ENCODE measurements around the gene NLRP5. TPM values are rescaled to one million over a fixed set of nuclear protein-coding genes. Genes with fewer than 3 reads are reported as not detected.

The NLRP5 gene
- total RNA-seq, 1 donor from 2014 or later = not detected

DNA sequence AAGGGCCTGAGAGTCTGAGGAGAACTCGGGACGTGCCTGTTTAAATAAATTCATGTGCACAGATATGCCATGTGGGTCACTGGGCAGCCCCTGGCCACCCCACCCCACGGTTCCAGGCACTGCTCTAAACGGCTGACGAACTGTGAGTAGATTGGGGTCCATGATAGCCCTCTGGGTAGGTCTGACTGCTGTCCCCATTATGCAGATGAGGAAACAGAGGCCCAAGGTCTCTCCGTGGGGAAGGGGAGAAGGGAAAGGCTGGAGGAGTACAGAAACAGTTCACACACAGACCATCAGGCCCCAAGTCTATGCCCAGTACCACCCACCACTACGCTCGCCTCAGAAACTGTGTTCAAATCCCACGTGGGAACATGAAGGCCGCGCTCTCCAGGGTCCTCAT lies 120.4 kb downstream of the NLRP5 start:
- Histone ChIP-seq H4K20me1 (ENCODE audit: insufficient read depth, low read length) (peaks cover 87% of the 10 kb centered on the region), H3K4me1 (ENCODE audit: insufficient read depth, low read length) (peaks cover 7% of the 10 kb centered on the region), H3K27ac (ENCODE audit: low read depth, low read length) (no peak overlapping the region), H3K79me2 (ENCODE audit: insufficient read depth, low read length) (peaks cover 91% of the 10 kb centered on the region), H3K9me3 (ENCODE audit: insufficient read depth, low read depth, low read length) (no peaks in the 10 kb centered on the region), H3K9ac (ENCODE audit: low read length) (no peak overlapping the region), H3K4me3 (ENCODE audit: insufficient read depth, low read depth, low read length) (no peak overlapping the region), H2AFZ (ENCODE audit: low read depth, low read length) (no peak overlapping the region), H3K36me3 (ENCODE audit: insufficient read depth, low read length) (no peaks in the 10 kb centered on the region), H3K4me2 (ENCODE audit: low read length) (no peak overlapping the region), H3K27me3 (ENCODE audit: insufficient read depth, low read length) (no peaks in the 10 kb centered on the region)
- FAIRE-seq = no peak
- Mint-ChIP-seq H3K4me3 (ENCODE audit: unreplicated experiment) (no peak overlapping the region), H3K27me3 (ENCODE audit: low read depth, unreplicated experiment) (no peaks in the 10 kb centered on the region), H3K36me3 (ENCODE audit: low read depth, unreplicated experiment) (peaks cover 3% of the 10 kb centered on the region), H3K27ac (ENCODE audit: unreplicated experiment) (no peak overlapping the region), H3K9me3 (ENCODE audit: unreplicated experiment) (no peaks in the 10 kb centered on the region), H3K4me1 (ENCODE audit: low read depth, unreplicated experiment) (peaks cover 34% of the 10 kb centered on the region)
- no peak for DNase-seq (ENCODE audit: low read depth)
- TF ChIP-seq, protein P1, sequence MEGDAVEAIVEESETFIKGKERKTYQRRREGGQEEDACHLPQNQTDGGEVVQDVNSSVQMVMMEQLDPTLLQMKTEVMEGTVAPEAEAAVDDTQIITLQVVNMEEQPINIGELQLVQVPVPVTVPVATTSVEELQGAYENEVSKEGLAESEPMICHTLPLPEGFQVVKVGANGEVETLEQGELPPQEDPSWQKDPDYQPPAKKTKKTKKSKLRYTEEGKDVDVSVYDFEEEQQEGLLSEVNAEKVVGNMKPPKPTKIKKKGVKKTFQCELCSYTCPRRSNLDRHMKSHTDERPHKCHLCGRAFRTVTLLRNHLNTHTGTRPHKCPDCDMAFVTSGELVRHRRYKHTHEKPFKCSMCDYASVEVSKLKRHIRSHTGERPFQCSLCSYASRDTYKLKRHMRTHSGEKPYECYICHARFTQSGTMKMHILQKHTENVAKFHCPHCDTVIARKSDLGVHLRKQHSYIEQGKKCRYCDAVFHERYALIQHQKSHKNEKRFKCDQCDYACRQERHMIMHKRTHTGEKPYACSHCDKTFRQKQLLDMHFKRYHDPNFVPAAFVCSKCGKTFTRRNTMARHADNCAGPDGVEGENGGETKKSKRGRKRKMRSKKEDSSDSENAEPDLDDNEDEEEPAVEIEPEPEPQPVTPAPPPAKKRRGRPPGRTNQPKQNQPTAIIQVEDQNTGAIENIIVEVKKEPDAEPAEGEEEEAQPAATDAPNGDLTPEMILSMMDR (IDR thresholded peaks at IDR 0.05; ENCODE audit: insufficient read depth, low read depth, low read length) = no peak
- TF ChIP-seq EZH2 (IDR thresholded peaks at IDR 0.05; ENCODE audit: insufficient read depth, low read length) = no peak

DNA sequence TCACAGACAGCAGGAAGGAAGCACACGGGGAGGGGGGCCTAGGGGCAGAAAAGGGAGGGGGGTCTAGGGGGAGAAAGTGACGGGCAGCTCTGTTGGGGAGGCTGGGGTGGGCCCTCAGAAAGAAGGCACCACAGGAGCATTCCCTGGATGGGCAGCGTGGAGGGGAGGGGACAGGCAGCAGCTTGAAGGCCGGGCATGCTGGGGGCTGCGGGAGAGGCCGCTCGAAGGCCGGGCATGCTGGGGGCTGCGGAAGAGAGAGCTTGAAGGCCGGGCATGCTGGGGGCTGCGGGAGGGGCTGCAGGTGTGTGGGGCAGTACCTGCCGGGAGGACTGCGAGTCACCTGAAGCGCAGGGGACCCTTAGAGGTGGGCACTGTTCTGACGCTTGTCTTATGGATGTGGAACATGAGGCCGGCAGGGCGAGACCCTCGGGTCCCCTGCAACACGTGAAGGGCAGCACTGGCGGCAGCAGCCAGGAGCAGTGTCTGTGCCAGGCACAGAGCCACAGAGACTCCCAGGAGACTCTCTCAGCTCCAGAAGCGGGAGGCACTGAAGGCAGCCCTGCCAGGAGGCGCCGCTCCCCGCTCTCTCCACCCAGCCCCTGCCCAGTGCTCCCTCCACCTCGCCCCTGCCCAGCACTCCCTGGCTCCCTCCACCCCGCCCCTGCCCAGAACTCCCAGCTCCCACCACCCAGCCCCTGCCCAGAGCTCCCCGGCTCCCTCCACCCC lies 121.2 kb downstream of the NLRP5 start:
- Histone ChIP-seq H3K27me3 (ENCODE audit: insufficient read depth, low read length) (no peaks in the 10 kb centered on the region), H3K9me3 (ENCODE audit: insufficient read depth, low read depth, low read length) (no peaks in the 10 kb centered on the region), H3K4me1 (ENCODE audit: insufficient read depth, low read length) (peaks cover 7% of the 10 kb centered on the region), H3K4me2 (ENCODE audit: low read length) (no peak overlapping the region), H2AFZ (ENCODE audit: low read depth, low read length) (no peak overlapping the region), H3K36me3 (ENCODE audit: insufficient read depth, low read length) (no peaks in the 10 kb centered on the region), H4K20me1 (ENCODE audit: insufficient read depth, low read length) (peaks cover 85% of the 10 kb centered on the region), H3K79me2 (ENCODE audit: insufficient read depth, low read length) (peaks cover 91% of the 10 kb centered on the region), H3K9ac (ENCODE audit: low read length) (no peak overlapping the region), H3K4me3 (ENCODE audit: insufficient read depth, low read depth, low read length) (no peak overlapping the region), H3K27ac (ENCODE audit: low read depth, low read length) (no peak overlapping the region)
- TF ChIP-seq, protein P1 (IDR thresholded peaks at IDR 0.05; ENCODE audit: insufficient read depth, low read depth, low read length) = no peak
- Mint-ChIP-seq H3K36me3 (ENCODE audit: low read depth, unreplicated experiment) (peaks cover 6% of the 10 kb centered on the region), H3K9me3 (ENCODE audit: unreplicated experiment) (no peaks in the 10 kb centered on the region), H3K27me3 (ENCODE audit: low read depth, unreplicated experiment) (no peaks in the 10 kb centered on the region), H3K4me3 (ENCODE audit: unreplicated experiment) (no peak overlapping the region), H3K27ac (ENCODE audit: unreplicated experiment) (no peak overlapping the region), H3K4me1 (ENCODE audit: low read depth, unreplicated experiment) (peaks cover 40% of the 10 kb centered on the region)
- FAIRE-seq = no peak
- DNase-seq (ENCODE audit: low read depth) = no peak

DNA sequence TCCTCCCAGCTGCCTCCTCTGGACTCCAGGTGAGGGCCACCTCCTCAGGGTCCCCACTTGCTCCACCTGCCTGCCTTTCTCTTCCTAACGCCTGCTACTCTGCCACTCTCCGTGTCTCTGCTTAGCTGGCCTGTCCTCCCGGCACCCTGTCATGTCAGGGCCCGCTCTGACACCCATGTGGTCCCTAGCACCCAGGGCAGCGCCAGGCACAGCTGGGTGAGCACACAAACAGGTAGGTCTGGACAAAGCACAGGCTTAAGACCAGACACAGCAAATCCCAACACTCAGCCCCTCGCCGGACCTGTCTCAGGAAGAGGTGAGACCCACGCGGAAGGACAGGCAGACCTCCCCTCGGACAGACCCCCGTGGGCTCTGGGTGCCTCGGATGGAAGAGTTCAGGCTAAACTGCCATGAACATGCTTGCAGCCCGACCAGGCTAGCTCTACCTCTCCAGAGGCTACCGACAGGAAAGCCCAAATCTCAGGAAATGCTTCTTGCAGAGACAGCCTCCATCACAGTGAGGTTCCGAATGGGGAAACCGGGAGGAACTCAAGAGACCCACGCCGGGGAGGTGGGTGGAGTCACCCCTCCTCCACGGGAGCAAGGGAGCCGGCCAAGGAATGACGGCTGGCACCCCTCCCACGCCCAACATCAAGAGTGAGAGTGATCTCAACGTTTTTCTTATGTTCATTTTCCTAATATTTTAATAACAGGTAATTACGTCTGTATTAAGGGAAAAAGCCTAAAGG lies 122.0 kb downstream of the NLRP5 start:
- Histone ChIP-seq H3K79me2 (ENCODE audit: insufficient read depth, low read length) (peaks cover 91% of the 10 kb centered on the region), H2AFZ (ENCODE audit: low read depth, low read length) (no peak overlapping the region), H3K4me3 (ENCODE audit: insufficient read depth, low read depth, low read length) (no peak overlapping the region), H3K27me3 (ENCODE audit: insufficient read depth, low read length) (no peaks in the 10 kb centered on the region), H3K4me1 (ENCODE audit: insufficient read depth, low read length) (peaks cover 7% of the 10 kb centered on the region), H3K9me3 (ENCODE audit: insufficient read depth, low read depth, low read length) (no peaks in the 10 kb centered on the region), H3K4me2 (ENCODE audit: low read length) (no peak overlapping the region), H3K27ac (ENCODE audit: low read depth, low read length) (no peak overlapping the region), H4K20me1 (ENCODE audit: insufficient read depth, low read length) (peaks cover 86% of the 10 kb centered on the region), H3K36me3 (ENCODE audit: insufficient read depth, low read length) (no peaks in the 10 kb centered on the region), H3K9ac (ENCODE audit: low read length) (no peak overlapping the region)
- Mint-ChIP-seq H3K27ac (ENCODE audit: unreplicated experiment) (no peak overlapping the region), H3K4me3 (ENCODE audit: unreplicated experiment) (no peak overlapping the region), H3K4me1 (ENCODE audit: low read depth, unreplicated experiment) (peaks cover 46% of the 10 kb centered on the region), H3K36me3 (ENCODE audit: low read depth, unreplicated experiment) (peaks cover 6% of the 10 kb centered on the region), H3K27me3 (ENCODE audit: low read depth, unreplicated experiment) (no peaks in the 10 kb centered on the region), H3K9me3 (ENCODE audit: unreplicated experiment) (no peaks in the 10 kb centered on the region)
- DNase-seq (ENCODE audit: low read depth) = no peak
- no peak for FAIRE-seq
- TF ChIP-seq, protein P1 (IDR thresholded peaks at IDR 0.05; ENCODE audit: insufficient read depth, low read depth, low read length) = no peak
- TF ChIP-seq EZH2 (IDR thresholded peaks at IDR 0.05; ENCODE audit: insufficient read depth, low read length) = no peak
